Measurements from ENCODE around the gene OR6B3.

GRCh38 chr2:240033330-240033678, 20.0 kb downstream of the OR6B3 start:
- TF ChIP-seq CTCF (IDR thresholded peaks at IDR 0.05) (no peak), POLR2A (IDR thresholded peaks at IDR 0.05) (no peak), POLR2AphosphoS5 (IDR thresholded peaks at IDR 0.05) (no peak)

Data from prostate gland (tissue), 2 donors.